Choroid plexus epithelial cell (primary cell): ENCODE data around the gene ACOX2.

Experiments used
- DNase-seq: peaks from one replicate; pipeline ENCODE4 v3.0.0-alpha.2; 2010; ENCODE audit warnings: low read depth
- H3K4me3 ChIP-seq: 2 replicates; pipeline ENCODE4 v1.5.1; 2011; ENCODE audit warnings: low read depth, mild to moderate bottlenecking, control low read depth, low read length, moderate library complexity
- CTCF ChIP-seq: conservative IDR thresholded peaks from 2 replicates; pipeline ENCODE4 v1.5.1; 2011; ENCODE audit warnings: low read depth, mild to moderate bottlenecking, control low read depth, inconsistent platforms, low read length, moderate library complexity

ACOX2 gene

DNA sequence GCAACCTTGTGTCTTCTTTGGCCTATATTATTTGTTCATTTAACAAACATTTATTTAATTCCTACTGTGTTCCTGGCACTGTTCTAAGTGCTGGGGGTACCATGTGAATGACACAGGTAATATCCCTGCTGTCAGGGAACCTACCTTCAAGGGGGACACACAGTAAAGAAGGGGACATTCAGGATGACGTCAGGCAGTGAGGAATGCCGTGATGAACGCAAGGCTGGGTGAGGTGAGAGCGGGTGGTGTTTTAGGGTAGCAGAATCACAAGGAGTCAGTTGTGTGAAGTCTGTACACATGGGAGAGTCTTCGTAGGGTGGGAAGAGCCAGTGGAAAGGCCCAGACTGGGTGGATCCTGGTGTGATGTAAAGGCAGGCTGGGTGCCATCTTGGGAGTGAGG is 41.9 kb upstream of the ACOX2 start:
- no peak for TF ChIP-seq CTCF
- DNase-seq: no peak
- no peak overlapping the region for H3K4me3 ChIP-seq

GRCh38 chr3:58577269-58577821 is 40.4 kb upstream of the ACOX2 start, which contains the start of gene FAM107A:
FAM107A (minus strand) TSS chr3:58577391; CDS start chr3:58569860, 7,531 bp downstream.
- peak; percentile 57 for DNase-seq
- TF ChIP-seq CTCF: peak; percentile 45
- no peak within 1 kb of the TSS for H3K4me3 ChIP-seq

DNA sequence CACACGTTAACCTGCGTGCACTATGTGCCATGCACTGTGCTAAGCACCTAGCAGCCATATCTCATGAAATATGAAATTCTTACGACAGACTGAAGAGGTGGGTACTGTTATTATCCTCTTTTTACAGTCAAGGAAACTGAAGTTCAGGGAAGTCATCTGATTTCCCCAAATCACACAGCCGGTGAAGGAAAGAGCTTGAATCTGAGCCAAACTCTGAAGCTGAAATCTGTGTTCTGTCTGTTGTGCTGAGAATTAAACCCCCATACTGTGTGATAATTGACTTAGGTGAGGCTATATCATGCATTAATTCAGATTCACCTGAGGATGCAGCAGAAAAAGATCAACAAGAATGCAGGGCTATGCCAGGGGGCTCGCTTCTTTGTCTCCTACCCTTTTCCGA is 39.7 kb upstream of the ACOX2 start:
- H3K4me3 ChIP-seq: no peak overlapping the region
- no peak for DNase-seq
- no peak for TF ChIP-seq CTCF

- DNase-seq: no peak
- TF ChIP-seq CTCF: no peak
- H3K4me3 ChIP-seq: no peak overlapping the region
Measured at GRCh38 chr3:58575971-58576652, 39.1 kb upstream of the ACOX2 start.

DNA sequence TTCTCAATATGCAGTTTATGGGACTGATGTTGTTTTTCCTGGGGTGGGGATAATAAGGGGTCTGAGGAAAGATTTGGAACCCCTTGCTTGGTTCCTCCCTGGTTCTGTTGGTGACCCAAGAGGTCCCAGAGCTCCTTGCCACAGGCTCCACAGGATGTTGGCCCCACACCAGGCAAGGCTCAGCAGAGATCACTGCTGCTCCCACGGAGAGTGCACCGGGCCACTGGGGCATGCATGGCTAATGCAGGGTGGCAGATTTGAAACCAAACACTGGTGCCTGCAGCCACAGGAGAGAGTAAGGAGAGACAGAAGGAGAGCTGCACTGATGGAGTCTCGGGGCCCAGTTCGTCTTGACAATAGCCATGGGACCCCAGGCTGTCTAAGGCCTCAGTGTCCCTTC is 37.7 kb upstream of the ACOX2 start:
- DNase-seq: no peak
- TF ChIP-seq CTCF: no peak
- H3K4me3 ChIP-seq: no peak overlapping the region

GRCh38 chr3:58574106-58574505 is 37.1 kb upstream of the ACOX2 start:
- DNase-seq: no peak
- TF ChIP-seq CTCF: no peak

DNA sequence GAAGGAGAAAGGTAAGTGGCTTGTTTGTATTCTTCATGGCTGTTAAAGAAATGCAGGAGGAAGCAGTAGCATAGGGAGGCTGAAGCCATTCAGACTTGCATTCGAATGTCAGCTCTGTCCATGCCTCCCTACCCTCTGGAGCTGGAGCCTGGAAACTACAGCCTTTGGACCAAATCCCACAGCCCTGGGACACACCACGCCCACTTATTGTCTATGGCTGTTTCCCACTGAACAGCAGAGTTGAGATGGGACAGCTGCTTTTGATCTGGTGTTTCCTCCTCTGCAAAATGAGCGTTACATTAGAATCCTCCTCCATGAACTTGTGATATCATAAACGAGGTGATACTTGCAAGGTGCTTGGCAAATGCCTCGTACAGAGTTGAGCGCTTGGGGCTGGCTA is 36.6 kb upstream of the ACOX2 start:
- DNase-seq: no peak
- H3K4me3 ChIP-seq: no peak overlapping the region
- no peak for TF ChIP-seq CTCF

More at GRCh38 chr3:58574106-58574505, 37.1 kb upstream of the ACOX2 start:
- H3K4me3 ChIP-seq: no peak overlapping the region
